Mucosa of descending colon (tissue), 3 donors: ENCODE measurements around the gene GNGT2. TPM values are rescaled to one million over a fixed set of nuclear protein-coding genes. Genes with fewer than 3 reads are reported as not detected.
A peak's percentile ranks its signal among the peaks of the same experiment; 100 is the strongest.

ENCODE experiments used
- ATAC-seq: fragments of 200-7000 bp; cut with Tn5 transposase; one replicate; pipeline ENCODE4 v1.9.1; 2020; ENCODE audit warnings: mild to moderate bottlenecking, moderate library complexity
- DNase-seq, 3 donors: peaks; one replicate each; pipeline ENCODE4 v3.0.0-alpha.2; 2020
- H3K36me3 ChIP-seq: fragments of 200-600 bp; one replicate; pipeline ENCODE4 v1.8.0; 2021; ENCODE audit warnings: low read depth, mild to moderate bottlenecking
- H3K4me1 ChIP-seq: fragments of 200-600 bp; one replicate; pipeline ENCODE4 v1.8.0; 2021; ENCODE audit warnings: low read depth, mild to moderate bottlenecking
- H3K4me3 ChIP-seq: fragments of 200-600 bp; one replicate; pipeline ENCODE4 v1.8.0; 2021; ENCODE audit warnings: mild to moderate bottlenecking
- H3K9me3 ChIP-seq: fragments of 200-600 bp; one replicate; pipeline ENCODE4 v1.8.0; 2021; ENCODE audit warnings: mild to moderate bottlenecking
- CTCF ChIP-seq: fragments of 200-600 bp; IDR thresholded peaks from one replicate; pipeline ENCODE4 v1.8.0; 2022; ENCODE audit warnings: antibody characterized with exemption, mild to moderate bottlenecking
- intact Hi-C, 2 donors: fragments of 100-400 bp; cut with DNase I in 1 of 2; cut with micrococcal nuclease in 1 of 2; formaldehyde crosslinking; loops; one replicate each; pipeline versions ENCODE4 v1.11.0 to v1.11.1; 2022; cut with DNase I, micrococcal nuclease
- total RNA-seq, 3 donors: library from RNA; stranded (reverse); fragmentation: NEBNext Ultra II Directional in 2 of 3; extraction: Animal tissue kit (Norgen Biotek cat#: 25700) in 2 of 3; gene quantifications; one replicate each; pipeline versions ENCODE4 v1.2.1 to v1.2.4, GENCODE V29; 2021 to 2023
- donor health status: DM: no; HTN: no; CAD: no; lungs with moderate emphysema.
- donor health status: DM: no; HTN: no; CAD: no.
- donor health status: DM: no; HTN: yes; CAD: no.

GNGT2 gene
- total RNA-seq, 3 donors from 2014 or later, result 0.89 to 1.7 (median 0.96) TPM

GRCh38 chr17:49194297-49194607, 16.1 kb downstream of the GNGT2 start:
- intact Hi-C loops, result no loop called here
- no peak for TF ChIP-seq CTCF
- Histone ChIP-seq H3K9me3 (no peaks in the 10 kb centered on the region), H3K4me3 (no peak overlapping the region), H3K36me3 (no peaks in the 10 kb centered on the region), H3K4me1 (peaks cover 3% of the 10 kb centered on the region)
- ATAC-seq, result no peak
- DNase-seq, result no peak

GRCh38 chr17:49193513-49194296, 16.7 kb downstream of the GNGT2 start:
- no peaks in the 10 kb centered on the region for H3K9me3 ChIP-seq
- DNase-seq (peak; percentile 55 to 75 (median 59)), ATAC-seq (no peak)
- no peak for TF ChIP-seq CTCF
- peaks cover 3% of the 10 kb centered on the region for H3K4me1 ChIP-seq
- intact Hi-C loops, result no loop called here
- H3K4me3 ChIP-seq, result no peak overlapping the region
- H3K36me3 ChIP-seq, result no peaks in the 10 kb centered on the region

- DNase-seq, result peak; percentile 92 to 97 (median 95)
- peak; percentile 82 for ATAC-seq
- H3K36me3 ChIP-seq, result no peaks in the 10 kb centered on the region
- peak overlapping the region; percentile 52 for H3K4me3 ChIP-seq
- no peaks in the 10 kb centered on the region for H3K9me3 ChIP-seq
- intact Hi-C loops, result no loop called here
- TF ChIP-seq CTCF, result no peak
- peaks cover 3% of the 10 kb centered on the region for H3K4me1 ChIP-seq
Measured at GRCh38 chr17:49191917-49192741, 18.2 kb downstream of the GNGT2 start.

- ATAC-seq (peak; percentile 26), DNase-seq (no peak)
- no peak for TF ChIP-seq CTCF
- Histone ChIP-seq H3K36me3 (no peaks in the 10 kb centered on the region), H3K9me3 (no peaks in the 10 kb centered on the region), H3K4me1 (peaks cover 3% of the 10 kb centered on the region), H3K4me3 (peak overlapping the region; percentile 52)
- intact Hi-C loops, result no loop called here
Measured at GRCh38 chr17:49191409-49191916, 18.9 kb downstream of the GNGT2 start.

- Histone ChIP-seq H3K4me3 (no peak overlapping the region), H3K9me3 (no peaks in the 10 kb centered on the region), H3K4me1 (peaks cover 3% of the 10 kb centered on the region), H3K36me3 (no peaks in the 10 kb centered on the region)
- ATAC-seq (no peak), DNase-seq (no peak)
- no peak for TF ChIP-seq CTCF
- intact Hi-C loops, result no loop called here
Measured at GRCh38 chr17:49190932-49191331, 19.4 kb downstream of the GNGT2 start.
